Measurements from ENCODE around the gene TRIM33.

The TRIM33 gene

GRCh38 chr1:114507513-114507912, 3.5 kb downstream of the TRIM33 start:
- no peak overlapping the region for H3K9ac ChIP-seq (ENCODE audit: low read length)
- H3K9me3 ChIP-seq (replicated peaks; ENCODE audit: insufficient read depth, low read length) = no peaks in the 10 kb centered on the region
- no peaks in the 10 kb centered on the region for H3K9me2 ChIP-seq (replicated peaks; ENCODE audit: insufficient read depth, low read length)
- no peak overlapping the region for H3K4me3 ChIP-seq (ENCODE audit: low read length)
- peaks cover 4% of the 10 kb centered on the region; the same call in 1 of the 2 replicates for H3K4me1 ChIP-seq (ENCODE audit: low read length)
- no peak for TF ChIP-seq EZH2phosphoT487 (IDR thresholded peaks at IDR 0.05; ENCODE audit: low read length)
- TF ChIP-seq CTCF (IDR thresholded peaks at IDR 0.05; ENCODE audit: low read length) = no peak
- TF ChIP-seq EZH2 (optimal IDR thresholded peaks at IDR 0.05; ENCODE audit: low read depth, low read length) = no peak
- H4K20me1 ChIP-seq (ENCODE audit: insufficient read depth, low read length) = 0 out of 2 replicates have a peak, but pooled peaks cover 4% of the 10 kb centered on the region
- no peaks in the 10 kb centered on the region for H3K27me3 ChIP-seq (replicated peaks; ENCODE audit: insufficient read depth, low read length)
- no peak overlapping the region for H3K27ac ChIP-seq (ENCODE audit: low read length)
- H3F3A ChIP-seq (ENCODE audit: insufficient read depth, low read length) = peaks cover 7% of the 10 kb centered on the region; the same call in 1 of the 2 replicates
- DNase-seq = no peak
- no peak overlapping the region for H3K4me2 ChIP-seq (ENCODE audit: low read depth, low read length)
- H3K36me3 ChIP-seq (replicated peaks; ENCODE audit: insufficient read depth, low read length) = no peaks in the 10 kb centered on the region
- H3K79me2 ChIP-seq (ENCODE audit: low read length) = peaks cover 77% of the 10 kb centered on the region
- no peak overlapping the region for H2AFZ ChIP-seq (ENCODE audit: low read length)

- Histone ChIP-seq H4K20me1 (ENCODE audit: insufficient read depth, low read length) (0 out of 2 replicates have a peak, but pooled peaks cover 4% of the 10 kb centered on the region), H3K9ac (ENCODE audit: low read length) (no peak overlapping the region), H3K4me2 (ENCODE audit: low read depth, low read length) (no peak overlapping the region), H3F3A (ENCODE audit: insufficient read depth, low read length) (no peaks in the 10 kb centered on the region), H2AFZ (ENCODE audit: low read length) (no peak overlapping the region), H3K4me3 (ENCODE audit: low read length) (no peak overlapping the region), H3K4me1 (ENCODE audit: low read length) (peaks cover 4% of the 10 kb centered on the region; the same call in 1 of the 2 replicates), H3K36me3 (replicated peaks; ENCODE audit: insufficient read depth, low read length) (no peaks in the 10 kb centered on the region), H3K79me2 (ENCODE audit: low read length) (peaks cover 88% of the 10 kb centered on the region), H3K27ac (ENCODE audit: low read length) (no peak overlapping the region), H3K9me2 (replicated peaks; ENCODE audit: insufficient read depth, low read length) (no peaks in the 10 kb centered on the region), H3K9me3 (replicated peaks; ENCODE audit: insufficient read depth, low read length) (no peaks in the 10 kb centered on the region), H3K27me3 (replicated peaks; ENCODE audit: insufficient read depth, low read length) (no peaks in the 10 kb centered on the region)
- TF ChIP-seq CTCF (IDR thresholded peaks at IDR 0.05; ENCODE audit: low read length) (no peak), EZH2 (optimal IDR thresholded peaks at IDR 0.05; ENCODE audit: low read depth, low read length) (no peak), EZH2phosphoT487 (IDR thresholded peaks at IDR 0.05; ENCODE audit: low read length) (no peak)
- no peak for DNase-seq
Measured at GRCh38 chr1:114505148-114505561, 5.8 kb downstream of the TRIM33 start.

GRCh38 chr1:114503916-114504422, 7.0 kb downstream of the TRIM33 start:
- Histone ChIP-seq H3K9ac (ENCODE audit: low read length) (no peak overlapping the region), H3K9me3 (replicated peaks; ENCODE audit: insufficient read depth, low read length) (no peaks in the 10 kb centered on the region), H3K9me2 (replicated peaks; ENCODE audit: insufficient read depth, low read length) (no peaks in the 10 kb centered on the region), H3F3A (ENCODE audit: insufficient read depth, low read length) (no peaks in the 10 kb centered on the region), H4K20me1 (ENCODE audit: insufficient read depth, low read length) (0 out of 2 replicates have a peak, but pooled peaks cover 1% of the 10 kb centered on the region), H3K27ac (ENCODE audit: low read length) (no peak overlapping the region), H3K4me1 (ENCODE audit: low read length) (peaks cover 3% of the 10 kb centered on the region; the same call in 1 of the 2 replicates), H3K4me2 (ENCODE audit: low read depth, low read length) (no peak overlapping the region), H3K4me3 (ENCODE audit: low read length) (no peak overlapping the region), H2AFZ (ENCODE audit: low read length) (no peak overlapping the region), H3K36me3 (replicated peaks; ENCODE audit: insufficient read depth, low read length) (no peaks in the 10 kb centered on the region), H3K79me2 (ENCODE audit: low read length) (peaks cover 86% of the 10 kb centered on the region), H3K27me3 (replicated peaks; ENCODE audit: insufficient read depth, low read length) (no peaks in the 10 kb centered on the region)
- DNase-seq = no peak
- TF ChIP-seq EZH2phosphoT487 (IDR thresholded peaks at IDR 0.05; ENCODE audit: low read length) (no peak), EZH2 (optimal IDR thresholded peaks at IDR 0.05; ENCODE audit: low read depth, low read length) (no peak), CTCF (IDR thresholded peaks at IDR 0.05; ENCODE audit: low read length) (no peak)

Measured in MM.1S (cell line).